B cell (primary cell): Measurements from ENCODE around the gene BCKDHA. TPM values are rescaled to one million over a fixed set of nuclear protein-coding genes. Genes with fewer than 3 reads are reported as not detected.
"Not testable (repeated sequence)": the region's sequence is repeated elsewhere in the genome, so short reads cannot be mapped to it uniquely, and the experiment has no call there.

Source experiments
- ATAC-seq: fragments of 200-7000 bp; cut with Tn5 transposase; one replicate; pipeline ENCODE4 v1.10.0; 2021; ENCODE audit warnings: low read depth, mild to moderate bottlenecking, moderate number of reproducible peaks, moderate library complexity
- CTCF ChIA-PET: fragments of 350-600 bp; sonication (Branson Sonifier 250); formaldehyde crosslinking; loops from one replicate; lab custom pipeline; 2021; ENCODE audit warnings: antibody characterized with exemption, inconsistent platforms; lab: Charles Lee
- POLR2A ChIA-PET: fragments of 350-600 bp; sonication (Branson Sonifier 250); formaldehyde crosslinking; loops from one replicate; lab custom pipeline; 2021; ENCODE audit warnings: antibody characterized with exemption; lab: Charles Lee
- DNase-seq: peaks from one replicate; pipeline ENCODE4 v3.0.0; 2013
- H2AFZ ChIP-seq: 2 replicates; pipeline ENCODE4 v1.6.1; 2012; ENCODE audit warnings: mild to moderate bottlenecking, low read depth, low read length; ENCODE audit not compliant: insufficient read depth, poor library complexity, severe bottlenecking
- H3K27ac ChIP-seq, 2 donors: 1 replicate in 1 of 2; 2 replicates in 1 of 2; pipeline ENCODE4 v1.5.1; 2012 to 2013; ENCODE audit warnings: low read length in 2 of 2, mild to moderate bottlenecking in 2 of 2, moderate library complexity in 1 of 2
- H3K27me3 ChIP-seq, 4 experiments: fragments of 200-600 bp in 1 of 4; sonication (generic) in 1 of 4; replicated peaks in 1 of 4; 1 replicate in 2 of 4; 2 replicates in 2 of 4; pipeline versions ENCODE4 v1.6.1 to v1.7.0; 2013 to 2016; ENCODE audit warnings: low read length in 3 of 4, mild to moderate bottlenecking in 2 of 4, mixed read lengths in 1 of 4, moderate library complexity in 1 of 4; ENCODE audit not compliant: insufficient read depth in 4 of 4, control insufficient read depth in 3 of 4; ENCODE audit errors: control extremely low read depth in 1 of 4
- H3K36me3 ChIP-seq, 2 experiments: replicated peaks in 1 of 2; 1 replicate in 1 of 2; 2 replicates in 1 of 2; pipeline versions ENCODE4 v1.6.1 to v1.7.1; 2013; ENCODE audit warnings: low read length in 1 of 2; ENCODE audit not compliant: insufficient read depth in 2 of 2, control insufficient read depth in 1 of 2; ENCODE audit errors: control extremely low read depth in 1 of 2, extremely low read depth in 1 of 2
- H3K4me1 ChIP-seq, 2 donors: fragments of 200-600 bp in 1 of 2; sonication (generic) in 1 of 2; 1 replicate in 1 of 2; 2 replicates in 1 of 2; pipeline versions ENCODE4 v1.5.1 to v1.6.1; 2013 to 2017; ENCODE audit warnings: low read length in 2 of 2; ENCODE audit not compliant: control insufficient read depth in 2 of 2, insufficient read depth in 2 of 2
- H3K4me2 ChIP-seq: replicated peaks from 2 replicates; pipeline ENCODE3; 2012; ENCODE audit warnings: mild to moderate bottlenecking, low read depth, low read length; ENCODE audit not compliant: poor library complexity, severe bottlenecking
- H3K4me3 ChIP-seq, 5 experiments: fragments of 200-600 bp in 1 of 5; sonication (generic) in 1 of 5; 1 replicate in 3 of 5; 2 replicates in 2 of 5; pipeline versions ENCODE4 v1.5.1 to v1.7.0; 2011 to 2016; ENCODE audit warnings: low read length in 4 of 5, mild to moderate bottlenecking in 4 of 5, low read depth in 2 of 5, control low read depth in 1 of 5, moderate library complexity in 1 of 5; ENCODE audit not compliant: insufficient read depth in 1 of 5; ENCODE audit errors: control extremely low read depth in 1 of 5, extremely low read depth in 1 of 5
- H3K79me2 ChIP-seq: fragments of 200-600 bp; sonication (generic); one replicate; pipeline ENCODE4 v1.6.0; 2016; ENCODE audit warnings: low read length; ENCODE audit not compliant: control insufficient read depth, insufficient read depth
- H3K9ac ChIP-seq: fragments of 200-600 bp; sonication (generic); 2 replicates; pipeline ENCODE4 v1.6.1; 2017; ENCODE audit warnings: mild to moderate bottlenecking, low read length, moderate library complexity
- H3K9me3 ChIP-seq, 3 donors: one replicate each; pipeline versions ENCODE4 v1.6.1 to v1.7.1; 2013; ENCODE audit warnings: low read length in 2 of 3; ENCODE audit not compliant: control insufficient read depth in 2 of 3, insufficient read depth in 1 of 3; ENCODE audit errors: control extremely low read depth in 1 of 3
- H4K20me1 ChIP-seq: 2 replicates; pipeline ENCODE4 v1.6.0; 2012; ENCODE audit warnings: mild to moderate bottlenecking, low read length; ENCODE audit not compliant: insufficient read depth, control insufficient read depth, poor library complexity, severe bottlenecking
- H3K27ac Mint-ChIP-seq: one replicate; pipeline ENCODE4 v1.8.0; 2021; ENCODE audit warnings: mixed read lengths
- H3K27me3 Mint-ChIP-seq: one replicate; pipeline ENCODE4 v1.8.0; 2021; ENCODE audit warnings: mixed read lengths
- H3K4me1 Mint-ChIP-seq: one replicate; pipeline ENCODE4 v1.8.0; 2021; ENCODE audit warnings: mixed read lengths
- H3K4me3 Mint-ChIP-seq: one replicate; pipeline ENCODE4 v1.8.0; 2021; ENCODE audit warnings: mixed read lengths
- H3K9me3 Mint-ChIP-seq: one replicate; pipeline ENCODE4 v1.8.0; 2022; ENCODE audit warnings: mixed read lengths; ENCODE audit not compliant: insufficient read depth
- CTCF ChIP-seq: fragments of 200-600 bp; IDR thresholded peaks from one replicate; pipeline ENCODE4 v1.8.0; 2022; ENCODE audit warnings: antibody characterized with exemption, mild to moderate bottlenecking
- EZH2 ChIP-seq: IDR thresholded peaks from 2 replicates; pipeline ENCODE4 v1.6.1; 2012; ENCODE audit warnings: borderline replicate concordance, low read depth, mild to moderate bottlenecking, moderate library complexity, low read length; ENCODE audit not compliant: insufficient read depth, poor library complexity, severe bottlenecking
- WGBS: methylation state at CpG from one replicate; pipeline ENCODE4 v1.1.5; 2013; ENCODE audit warnings: missing lambda C conversion rate; ENCODE audit not compliant: insufficient coverage; 5-methylcytosine and 5-hydroxymethylcytosine counted together
- intact Hi-C: fragments of 100-400 bp; cut with micrococcal nuclease; formaldehyde crosslinking; loops from one replicate; pipeline ENCODE4 v1.10.0; 2022
- polyA plus RNA-seq: library from polyadenylated mRNA; depleted of rRNA; stranded (reverse); fragments of >200 nt; gene quantifications from 2 replicates; pipeline ENCODE4 v1.2.3, GENCODE V29; 2012
- total RNA-seq, 2 donors: library from RNA; stranded (reverse); fragments of 120-200 nt in 1 of 2; gene quantifications; 1 replicate in 1 of 2; 2 replicates in 1 of 2; pipeline versions ENCODE4 v1.2.3 to v1.2.4, GENCODE V29; 2013 to 2022

The BCKDHA gene
- total and polyA plus RNA-seq, 2 donors (not counting 1 experiment from before 2014, with no cell fraction given) = 20.6 to 39.7 TPM

GRCh38 chr19:41369769-41370168, 27.8 kb upstream of the BCKDHA start:
- Mint-ChIP-seq H3K27ac (no peak overlapping the region), H3K9me3 (no peaks in the 10 kb centered on the region), H3K27me3 (no peaks in the 10 kb centered on the region), H3K4me3 (no peak overlapping the region), H3K4me1 (peaks cover 6% of the 10 kb centered on the region)
- no peak overlapping the region for H3K9ac ChIP-seq
- no peak overlapping the region for H3K27ac ChIP-seq
- ChIA-PET CTCF (interaction anchor here (0.7 kb wide), 1 partner anchor 195 kb away, joined by 3 read pairs; no protein-coding TSS in a partner anchor), POLR2A (no interaction called here)
- intact Hi-C loops = no loop called here
- DNase-seq (no peak), ATAC-seq (no peak)
- peaks cover 2 to 10% of the 10 kb centered on the region in 2 donors for H3K4me1 ChIP-seq
- TF ChIP-seq CTCF = no peak
- no peak for TF ChIP-seq EZH2
- no peaks in the 10 kb centered on the region for H3K9me3 ChIP-seq
- H4K20me1 ChIP-seq = no peaks in the 10 kb centered on the region
- no CpG with 5 or more reads among the region's 2 CpGs for WGBS
- no peak overlapping the region for H2AFZ ChIP-seq
- H3K79me2 ChIP-seq = peaks cover 40% of the 10 kb centered on the region
- H3K4me3 ChIP-seq = no peak overlapping the region
- no peak overlapping the region for H3K4me2 ChIP-seq
- H3K36me3 ChIP-seq = no peaks in the 10 kb centered on the region
- no peaks in the 10 kb centered on the region for H3K27me3 ChIP-seq

- H3K36me3 ChIP-seq, H3K27me3 ChIP-seq, H3K9me3 Mint-ChIP-seq, H3K4me3 ChIP-seq, DNase-seq, H3K9ac ChIP-seq, H3K4me2 ChIP-seq, ATAC-seq, H3K4me3 Mint-ChIP-seq, H3K4me1 Mint-ChIP-seq, H4K20me1 ChIP-seq, H3K27ac ChIP-seq, H3K27me3 Mint-ChIP-seq, intact Hi-C loops, CTCF ChIA-PET, H2AFZ ChIP-seq, H3K9me3 ChIP-seq, H3K27ac Mint-ChIP-seq: not testable (repeated sequence)
- POLR2A ChIA-PET = interaction anchor here (0.7 kb wide), 1 partner anchor 708 kb away, joined by 3 read pairs; no protein-coding TSS in a partner anchor
- Histone ChIP-seq H3K79me2 (peaks cover 35% of the 10 kb centered on the region), H3K4me1 (peaks cover 0 to 10% of the 10 kb centered on the region in 2 donors)
- WGBS = 97% methylated on average over 5 of the region's 5 CpGs
Measured at GRCh38 chr19:41371119-41371518, 26.5 kb upstream of the BCKDHA start.
